ENCODE results near the gene NCSTN.

NCSTN gene

DNA sequence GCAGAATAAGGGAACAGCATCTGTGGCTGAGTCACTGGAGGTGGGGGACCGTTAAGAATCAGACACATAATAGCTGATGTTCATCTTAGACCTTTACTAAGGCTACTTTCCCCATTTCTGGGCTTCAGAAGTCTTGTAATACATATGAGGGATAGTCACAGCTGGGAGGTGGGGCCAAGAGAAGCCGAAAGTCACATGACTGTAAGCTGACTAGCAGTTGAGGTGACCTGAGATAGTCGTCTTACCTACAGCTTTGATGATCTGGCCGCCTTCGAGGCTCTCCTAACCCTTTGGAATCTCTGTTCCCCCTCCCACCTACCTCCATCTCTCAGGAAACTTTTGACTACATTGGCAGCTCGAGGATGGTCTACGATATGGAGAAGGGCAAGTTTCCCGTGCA is 9.4 kb downstream of the NCSTN start:
- DNase-seq: no peak

DNA sequence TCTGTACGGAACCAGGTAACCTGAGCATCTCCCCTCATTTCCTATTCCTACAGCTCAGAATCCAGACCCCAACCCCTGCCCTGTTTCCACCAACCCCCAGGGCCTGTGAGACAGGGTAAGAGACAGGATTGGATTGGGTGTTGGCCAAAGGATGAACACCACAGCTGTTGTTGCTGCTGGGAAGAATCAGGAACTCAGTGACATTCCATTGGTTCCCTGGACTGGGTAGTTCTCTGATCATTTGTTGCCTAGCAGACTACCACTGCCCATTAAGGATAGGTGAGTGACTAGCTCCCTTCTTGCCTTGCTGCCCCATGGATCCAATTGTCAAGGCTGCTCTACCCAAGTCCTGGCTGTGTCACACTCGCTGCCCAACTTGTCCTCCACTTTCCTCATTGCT is 10.0 kb downstream of the NCSTN start:
- no peak for DNase-seq

DNA sequence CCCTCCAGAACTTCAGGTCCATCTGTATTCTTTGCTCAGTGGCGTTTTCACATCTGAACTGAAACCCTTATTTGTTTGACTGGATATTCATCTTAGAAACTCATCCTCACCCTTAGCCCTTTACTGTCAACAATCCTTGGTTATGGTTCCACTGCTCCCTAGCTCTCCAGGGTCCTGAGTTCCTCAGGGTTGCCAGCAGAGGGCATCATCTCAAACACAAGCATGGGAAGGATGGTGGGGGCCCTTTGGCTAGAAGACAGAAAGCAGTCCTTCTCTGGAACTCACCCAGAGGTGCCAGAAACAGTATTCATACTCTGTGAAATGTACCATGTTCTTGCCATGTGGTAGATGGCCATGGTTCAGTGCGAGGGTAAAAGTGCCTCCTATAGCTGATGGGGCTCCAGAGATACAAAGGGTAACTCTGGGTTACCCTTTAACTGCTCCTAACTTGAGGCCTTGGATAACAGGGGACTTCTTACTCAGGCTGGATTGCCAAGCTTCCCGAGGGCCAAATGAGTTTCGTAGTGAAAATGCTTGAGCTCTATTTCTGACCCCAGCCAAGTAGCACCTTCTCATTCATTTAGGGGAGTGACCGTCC is 11.3 kb downstream of the NCSTN start:
- DNase-seq: peak; percentile 42

DNA sequence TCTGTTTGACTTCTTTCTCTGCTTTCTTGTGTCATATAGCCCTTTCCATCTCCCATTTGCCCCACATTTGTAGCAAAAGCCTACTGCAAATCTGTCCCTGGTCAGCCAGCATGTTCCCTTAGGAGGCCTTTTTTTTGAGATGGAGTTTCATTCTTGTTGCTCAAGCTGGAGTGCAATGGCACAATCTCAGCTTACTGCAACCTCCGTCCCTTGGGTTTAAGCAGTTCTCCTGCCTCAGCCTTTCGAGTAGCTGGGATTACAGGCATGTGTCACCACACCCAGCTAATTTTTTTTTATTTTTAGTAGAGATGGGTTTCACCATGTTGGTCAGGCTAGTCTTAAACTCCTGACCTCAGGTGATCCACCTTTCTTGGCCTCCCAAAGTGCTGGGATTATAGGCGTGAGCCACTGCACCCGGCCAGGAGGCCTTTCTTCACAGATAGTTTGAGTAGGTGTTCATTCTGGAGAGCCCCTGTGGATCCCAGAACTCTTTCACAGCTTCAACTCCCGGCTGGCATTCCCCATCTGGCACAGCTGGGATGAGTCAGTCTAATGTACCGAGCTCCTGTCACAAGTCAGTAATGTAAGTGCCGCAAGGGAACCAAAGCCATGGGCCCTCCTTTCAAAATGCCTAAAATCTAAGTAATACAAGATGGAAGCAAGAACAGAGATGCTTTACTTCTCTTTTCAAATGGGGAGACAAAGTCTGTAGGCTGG is 14.3 kb downstream of the NCSTN start:
- DNase-seq: peak; percentile 48

DNA sequence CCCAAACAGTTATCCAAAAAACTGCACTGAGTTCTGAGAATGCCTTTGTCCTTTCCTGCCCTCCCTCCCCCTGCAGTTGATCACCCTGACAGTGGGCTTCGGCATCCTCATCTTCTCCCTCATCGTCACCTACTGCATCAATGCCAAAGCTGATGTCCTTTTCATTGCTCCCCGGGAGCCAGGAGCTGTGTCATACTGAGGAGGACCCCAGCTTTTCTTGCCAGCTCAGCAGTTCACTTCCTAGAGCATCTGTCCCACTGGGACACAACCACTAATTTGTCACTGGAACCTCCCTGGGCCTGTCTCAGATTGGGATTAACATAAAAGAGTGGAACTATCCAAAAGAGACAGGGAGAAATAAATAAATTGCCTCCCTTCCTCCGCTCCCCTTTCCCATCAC is 14.9 kb downstream of the NCSTN start:
- no peak for DNase-seq

DNA sequence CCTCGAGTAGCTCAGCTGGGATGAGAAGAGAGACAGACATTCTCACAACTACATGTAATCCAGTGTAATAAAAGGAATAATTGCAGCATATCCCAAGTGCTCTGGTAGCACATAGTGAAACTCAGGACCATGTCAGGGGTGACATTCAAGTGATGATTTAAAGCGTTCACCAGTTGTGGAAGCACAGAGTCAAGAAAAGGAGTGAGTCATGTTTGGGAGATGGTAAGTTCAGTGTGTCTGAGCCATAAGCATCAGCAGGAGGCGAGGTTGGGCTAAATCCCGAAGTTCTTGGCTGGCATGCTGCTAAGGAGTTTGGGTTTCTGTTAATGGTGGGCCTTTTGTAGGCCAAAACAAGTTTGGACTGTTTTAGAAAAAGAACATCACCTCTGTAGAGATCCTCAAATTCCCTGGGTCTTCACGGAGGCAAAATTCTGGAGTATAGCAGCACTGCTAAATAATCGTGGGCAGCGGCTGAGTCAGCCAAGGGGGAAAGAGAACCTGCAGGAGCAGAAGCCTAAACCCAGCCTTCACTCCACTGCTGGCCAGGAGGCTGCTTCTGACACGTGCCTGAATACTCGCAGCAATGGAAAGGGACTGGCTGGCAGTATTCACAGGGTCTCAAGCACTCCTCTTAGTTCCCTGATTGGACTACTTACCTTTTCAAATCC is 16.5 kb downstream of the NCSTN start:
- no peak for DNase-seq

DNA sequence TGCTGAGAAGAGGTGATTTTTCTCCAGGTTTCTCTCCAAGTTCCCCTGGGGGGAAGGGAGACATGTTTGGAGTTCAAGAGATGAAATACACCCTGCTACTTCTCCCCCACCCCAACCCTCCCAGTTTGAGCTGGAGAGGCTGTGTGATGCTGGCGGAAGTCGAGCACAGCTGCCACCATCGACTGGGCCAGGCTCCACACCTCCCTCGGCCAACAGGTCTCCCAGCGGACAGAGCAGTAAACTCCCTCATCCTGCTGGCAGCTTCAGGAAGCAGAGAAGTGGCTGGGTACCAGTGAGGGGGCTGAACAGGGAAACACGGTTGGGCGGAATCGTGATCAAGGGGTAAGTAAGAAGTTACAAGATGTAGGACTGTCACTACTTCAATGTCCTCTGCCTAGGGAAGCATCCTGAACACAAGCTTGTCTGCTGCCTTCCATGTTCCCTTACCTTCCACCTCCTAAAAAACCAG is 17.1 kb downstream of the NCSTN start:
- DNase-seq: no peak

DNA sequence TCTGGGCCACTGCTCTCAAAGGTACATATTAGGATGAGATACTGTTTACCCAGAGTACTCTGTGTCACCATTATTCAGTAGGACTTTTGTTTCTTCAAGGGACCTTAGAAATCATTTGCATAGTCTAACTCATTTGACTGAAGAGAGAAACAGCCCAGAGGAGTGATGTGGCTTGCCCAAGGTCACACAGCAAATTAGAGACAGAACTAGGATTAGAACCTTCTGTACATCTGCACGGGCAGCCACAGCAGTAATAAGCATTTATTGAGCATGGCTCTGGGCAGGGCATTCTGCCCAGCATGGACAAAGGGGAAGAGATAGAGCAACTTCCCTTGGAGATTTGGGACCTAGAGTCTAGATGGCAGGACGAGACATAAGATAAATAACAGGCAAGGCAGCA is 18.0 kb downstream of the NCSTN start:
- DNase-seq: no peak

DNA sequence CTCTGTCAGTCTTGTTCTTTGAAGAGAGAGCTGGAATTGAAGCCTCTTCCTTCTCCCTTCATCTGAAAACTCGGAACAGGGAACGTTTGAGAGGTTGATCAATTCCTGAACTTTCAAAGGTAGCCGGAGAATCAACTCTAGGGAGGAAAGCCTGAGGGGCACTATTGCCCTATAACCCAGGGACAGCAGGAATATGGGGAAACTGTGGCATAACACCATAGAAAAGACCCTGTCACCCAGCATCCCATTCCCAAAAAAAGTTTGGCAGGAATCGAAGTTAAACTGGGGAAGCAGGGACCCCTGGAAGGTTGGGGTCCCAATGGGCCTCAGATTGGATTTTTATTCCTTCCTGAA is 18.6 kb downstream of the NCSTN start:
- DNase-seq: no peak

DNA sequence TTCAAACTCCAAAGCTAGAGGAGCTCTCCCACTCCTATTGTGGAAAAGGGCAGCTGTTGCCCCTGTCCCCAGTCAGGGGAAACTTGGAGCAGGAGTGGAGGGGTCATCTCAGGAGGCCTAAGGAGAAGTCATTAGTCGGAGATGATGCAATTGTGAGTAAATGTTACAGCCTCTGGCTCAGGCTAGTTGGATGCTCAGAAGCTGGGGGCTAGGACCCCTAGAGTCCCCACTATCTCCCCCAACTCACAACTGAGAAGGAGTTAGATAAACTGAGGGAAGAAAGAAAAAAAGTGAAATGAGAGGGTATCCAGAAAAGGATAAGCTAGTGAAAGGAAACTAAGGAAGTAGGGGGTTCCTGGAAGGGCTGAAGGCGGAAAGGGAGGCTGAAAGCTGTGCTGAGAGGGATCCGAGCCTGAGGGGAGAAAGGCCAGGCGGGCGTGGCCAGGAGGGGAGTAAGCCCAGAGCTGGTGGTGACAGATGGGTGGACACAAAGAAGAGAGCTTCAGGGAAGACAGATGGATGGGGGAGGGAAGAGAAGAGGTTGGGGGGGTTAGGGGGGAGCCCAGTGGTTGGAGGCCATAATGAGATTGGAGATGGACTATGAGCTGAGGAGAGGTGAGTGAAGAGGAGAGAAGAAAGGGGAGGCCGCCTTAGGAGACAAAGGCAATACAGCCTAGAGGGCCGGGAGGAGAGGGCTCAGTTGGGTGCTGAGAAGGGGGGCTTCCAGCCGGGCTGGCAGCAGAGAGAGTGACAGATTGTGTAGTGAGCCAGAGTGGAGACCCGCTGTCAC is 19.2 kb downstream of the NCSTN start:
- DNase-seq: no peak

DNA sequence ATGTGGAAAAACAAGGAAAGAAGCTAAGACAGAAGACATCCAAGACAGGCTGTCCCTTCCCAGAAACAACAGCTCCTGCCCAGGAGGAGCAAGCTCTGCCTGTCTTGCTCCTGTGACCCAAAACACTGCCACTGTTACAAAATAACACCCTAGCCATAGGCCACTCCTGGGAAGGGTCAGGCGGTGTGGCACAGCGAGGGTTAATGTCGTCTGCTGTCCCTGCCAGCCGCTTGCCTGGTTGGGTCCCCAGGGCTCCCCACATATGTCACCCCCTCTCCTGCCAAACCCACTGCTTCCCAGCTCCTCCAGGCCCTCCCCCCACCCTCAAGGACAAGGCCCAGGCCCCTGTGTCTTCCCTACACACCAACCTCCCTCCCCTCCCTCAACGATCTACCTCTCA is 19.8 kb downstream of the NCSTN start:
- DNase-seq: no peak

DNA sequence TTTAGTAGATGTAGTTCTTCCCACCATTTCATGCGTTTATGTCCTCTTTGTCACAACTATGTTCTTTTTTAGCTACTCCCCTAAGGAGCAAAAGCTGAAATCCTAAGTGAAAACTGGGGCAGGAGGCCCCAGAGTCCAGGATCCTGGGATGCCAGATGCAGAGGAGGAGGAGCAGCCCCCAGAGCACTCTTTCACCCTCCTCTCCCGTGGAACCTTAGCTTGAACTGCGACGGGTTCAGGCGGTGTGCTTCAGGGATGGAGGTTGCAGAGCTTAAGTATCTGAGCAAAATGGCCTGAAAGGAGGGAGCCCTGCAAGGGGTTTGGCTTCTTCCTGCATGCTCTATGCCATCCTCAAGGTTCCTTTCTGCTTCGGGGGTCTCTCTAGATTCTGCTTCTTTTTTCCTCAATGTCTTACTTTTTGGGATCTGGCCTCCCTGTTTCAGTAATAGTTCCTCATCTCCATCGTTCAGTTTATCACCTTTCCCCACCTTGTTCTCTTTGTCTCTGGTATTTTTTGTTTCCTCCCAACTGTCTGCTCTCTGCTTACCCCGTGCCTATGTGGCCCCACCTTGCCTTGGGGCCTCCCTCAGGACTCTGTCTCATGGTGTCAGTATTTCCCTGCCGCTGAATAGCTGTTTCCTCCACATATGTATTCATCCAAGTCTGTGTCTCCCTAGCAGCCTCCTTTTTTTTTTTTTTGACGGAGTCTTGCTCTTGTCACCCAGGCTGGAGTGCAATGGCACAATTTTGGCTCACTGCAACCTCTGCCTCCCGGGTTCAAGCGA is 21.0 kb downstream of the NCSTN start:
- DNase-seq: no peak

DNA sequence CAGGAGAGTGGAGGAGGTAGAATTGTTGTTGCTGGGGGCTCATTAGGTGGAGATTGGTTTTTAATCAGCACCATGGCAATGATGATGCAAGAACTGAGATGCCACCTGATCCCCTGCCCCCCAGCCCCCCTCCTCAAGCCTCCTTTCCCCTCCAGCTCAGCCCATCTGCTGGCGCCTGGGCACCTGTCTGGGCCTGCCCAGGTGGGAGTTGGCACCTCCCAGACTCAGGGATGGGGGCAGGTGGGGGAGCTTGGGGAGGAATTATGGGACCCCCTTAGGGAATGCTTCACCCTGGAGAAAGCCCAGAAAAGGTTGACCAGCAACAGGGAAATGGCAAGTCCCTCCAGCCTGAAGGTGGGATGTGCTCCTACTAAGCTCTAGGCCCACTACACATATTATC is 22.1 kb downstream of the NCSTN start:
- no peak for DNase-seq

DNA sequence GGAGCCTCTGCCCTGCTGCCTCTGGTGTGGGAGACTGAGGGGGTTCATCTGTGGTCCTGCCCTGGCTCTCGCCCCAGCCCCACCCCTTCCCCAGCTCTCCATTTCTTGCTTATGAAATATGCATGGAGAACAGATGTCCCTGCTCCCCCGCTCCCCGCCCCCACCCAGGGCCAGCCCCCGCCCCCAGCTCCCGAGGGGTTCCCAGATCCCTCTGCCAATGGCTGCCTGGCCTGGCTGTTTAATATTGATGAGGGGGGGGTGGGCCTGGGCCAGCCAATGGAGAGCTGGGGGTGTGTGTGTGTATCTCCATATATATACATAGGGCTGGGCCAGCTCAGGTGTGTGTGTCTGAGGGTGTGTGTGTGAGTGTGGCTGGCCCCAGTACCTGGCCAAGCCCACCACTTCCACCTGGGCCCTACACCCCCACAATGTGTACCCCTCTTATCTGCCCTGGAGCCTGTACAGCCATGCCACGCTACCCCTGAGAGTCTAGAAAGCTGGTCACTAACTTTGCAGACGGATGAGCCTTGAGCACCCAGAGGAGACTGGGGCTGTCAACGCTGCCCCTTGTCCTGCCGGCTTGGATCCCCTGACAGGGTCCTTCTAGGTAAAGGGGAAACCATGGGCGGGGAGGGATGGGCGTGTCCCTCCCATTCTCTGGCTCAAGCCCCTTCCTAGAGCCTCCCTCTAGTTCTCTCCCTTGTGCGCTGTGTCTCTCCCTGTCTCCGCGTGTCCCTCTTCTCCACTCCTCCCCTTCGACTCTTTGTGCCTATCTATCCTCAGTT is 23.7 kb downstream of the NCSTN start, which contains the start of gene NHLH1:
Gene NHLH1 (plus strand): TSS at position 341 of the 785 bp plus-strand sequence. CDS start 3,661 bp downstream, outside the sequence.
- no peak for DNase-seq

DNA sequence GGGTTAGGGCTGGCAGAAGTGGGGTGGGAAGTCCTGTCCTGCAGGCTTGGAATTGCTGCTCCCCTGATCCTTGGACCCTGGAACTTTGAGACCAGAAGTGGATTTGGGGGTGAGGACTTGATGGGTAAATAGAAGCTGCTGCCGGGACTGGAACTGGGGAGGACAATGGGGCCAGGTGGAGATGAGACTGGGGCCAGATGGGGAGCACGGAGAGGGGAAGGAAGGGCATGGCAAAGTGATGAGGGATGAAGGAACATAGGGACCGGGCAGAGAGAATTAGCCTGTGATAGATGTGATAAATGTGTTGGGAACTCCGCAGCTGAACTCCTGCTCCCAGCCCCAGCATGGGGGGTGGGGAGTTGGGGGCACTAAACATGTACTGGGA is 24.3 kb downstream of the NCSTN start:
- DNase-seq: no peak

DNA sequence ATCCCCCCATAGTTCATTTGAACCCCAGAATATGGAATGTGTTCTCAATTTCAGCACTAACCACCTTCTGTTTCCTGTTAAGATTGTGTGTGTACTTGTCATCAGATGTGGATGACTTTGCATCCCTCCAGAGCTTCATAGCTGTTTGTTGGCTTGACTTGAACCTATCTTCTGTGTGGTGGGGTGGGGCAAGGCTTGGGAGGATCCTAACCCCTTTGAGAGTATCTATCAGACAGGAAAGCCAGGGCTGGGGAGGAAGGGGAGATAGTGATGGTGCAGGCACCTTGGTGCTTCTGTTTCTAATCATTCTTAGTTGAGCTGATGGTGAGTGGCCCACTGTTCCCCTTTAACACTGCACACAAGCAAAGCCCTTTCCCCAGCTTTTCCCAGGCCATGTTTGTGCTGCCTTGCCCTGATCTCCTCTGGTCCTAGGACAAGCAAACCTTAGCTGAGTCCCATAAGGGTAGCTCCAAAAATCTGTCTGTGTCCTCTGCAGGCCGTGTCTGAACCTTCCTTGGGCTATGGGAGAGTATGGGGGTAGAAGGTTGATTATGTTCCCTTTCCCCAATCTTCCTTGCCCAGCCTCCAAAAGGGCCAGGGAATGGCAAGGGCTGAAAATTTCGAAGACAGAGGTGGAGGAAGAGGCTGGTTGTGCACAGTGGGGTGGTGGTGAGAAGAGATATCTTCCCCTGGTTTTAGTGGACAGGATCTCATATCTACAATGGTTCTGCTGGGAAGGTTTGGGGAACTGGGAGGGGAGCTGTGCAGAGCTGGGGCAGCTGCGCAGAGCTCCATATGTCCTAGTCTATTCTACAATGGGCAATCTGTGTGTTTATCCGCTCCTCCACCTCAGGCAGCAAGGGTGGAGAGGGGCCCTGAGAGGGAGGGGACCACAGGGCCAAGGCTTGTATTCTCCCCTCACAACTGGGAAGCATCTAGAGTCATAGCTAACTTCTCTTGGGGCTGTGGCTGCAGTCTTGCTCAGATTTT is 25.0 kb downstream of the NCSTN start:
- no peak for DNase-seq

DNA sequence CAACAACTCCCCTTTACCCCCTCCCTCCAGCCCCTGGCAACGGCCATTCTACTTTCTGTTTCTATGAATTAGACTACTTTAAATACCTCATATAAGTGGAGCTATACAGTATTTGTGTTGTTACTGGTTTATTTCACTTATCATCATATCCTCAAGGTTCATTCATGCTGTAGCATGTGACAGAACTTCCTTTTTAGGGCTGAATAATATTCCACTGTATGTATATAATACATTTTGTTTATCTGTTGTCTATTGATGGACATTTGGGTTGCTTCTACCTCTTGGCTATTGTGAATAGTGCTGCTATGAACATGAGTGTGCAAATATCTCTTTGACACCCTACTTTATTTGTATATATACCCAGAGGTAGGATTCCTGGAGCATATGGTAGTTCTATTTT is 25.9 kb downstream of the NCSTN start:
- no peak for DNase-seq

DNA sequence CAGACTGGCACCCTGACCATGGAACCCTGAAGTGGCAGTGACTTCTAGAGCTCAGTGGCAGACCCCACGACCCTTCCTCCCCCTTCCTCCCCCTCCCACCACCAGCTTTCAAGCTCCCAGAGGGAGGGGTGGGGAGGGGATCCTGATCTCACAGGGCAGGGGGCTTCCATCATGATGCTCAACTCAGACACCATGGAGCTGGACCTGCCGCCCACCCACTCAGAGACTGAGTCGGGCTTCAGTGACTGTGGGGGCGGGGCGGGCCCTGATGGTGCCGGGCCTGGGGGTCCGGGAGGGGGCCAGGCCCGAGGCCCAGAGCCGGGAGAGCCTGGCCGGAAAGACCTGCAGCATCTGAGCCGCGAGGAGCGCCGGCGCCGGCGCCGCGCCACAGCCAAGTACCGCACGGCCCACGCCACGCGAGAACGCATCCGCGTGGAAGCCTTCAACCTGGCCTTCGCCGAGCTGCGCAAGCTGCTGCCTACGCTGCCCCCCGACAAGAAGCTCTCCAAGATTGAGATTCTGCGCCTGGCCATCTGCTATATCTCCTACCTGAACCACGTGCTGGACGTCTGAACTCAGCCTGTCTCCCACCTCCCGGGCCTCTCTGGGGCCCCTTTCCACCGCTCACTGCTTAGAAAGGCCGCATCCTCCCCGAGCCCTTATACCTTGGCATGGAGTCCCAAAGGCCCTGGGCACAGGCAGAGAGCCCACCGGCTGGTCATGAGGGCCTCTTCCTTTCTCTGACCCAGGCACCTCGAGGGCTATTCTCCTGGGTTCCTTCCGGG is 27.6 kb downstream of the NCSTN start:
- no peak for DNase-seq

DNA sequence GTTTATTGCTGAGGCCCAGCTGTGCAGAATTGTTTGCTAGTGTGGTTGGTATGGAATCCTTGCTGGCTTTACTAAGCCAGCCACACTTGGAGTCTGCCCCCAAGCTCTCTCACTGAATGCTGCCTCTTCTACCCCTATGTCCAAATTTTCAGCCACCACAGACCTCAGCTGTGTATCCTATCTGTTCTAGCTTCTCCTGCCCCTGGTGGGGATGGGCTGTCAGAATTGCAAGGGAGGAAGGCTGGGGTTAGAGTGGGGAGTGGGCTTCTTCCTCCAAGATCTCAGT is 28.1 kb downstream of the NCSTN start:
- no peak for DNase-seq

DNA sequence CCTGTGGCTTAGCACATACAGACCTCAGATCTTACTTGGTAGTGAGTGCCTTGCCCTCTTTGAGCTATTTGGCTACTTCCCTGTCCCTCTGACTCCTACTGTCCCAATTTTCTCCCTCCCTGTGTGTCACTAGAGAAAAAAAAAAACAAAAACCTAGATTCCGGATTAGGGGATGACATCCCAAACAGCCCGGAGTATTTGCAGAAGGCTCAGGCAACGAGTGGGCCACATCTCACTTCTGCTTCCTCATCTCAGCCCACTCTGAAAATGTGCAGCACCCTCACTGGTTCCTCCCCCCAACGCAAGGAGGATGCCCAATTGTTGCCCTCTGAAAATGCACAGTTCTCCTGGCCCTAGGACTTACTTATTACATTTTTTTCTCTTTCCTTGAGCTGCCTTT is 28.6 kb downstream of the NCSTN start:
- no peak for DNase-seq
